Smooth muscle cell (in vitro differentiated cells): ENCODE data around the gene IGFBP4. TPM values are rescaled to one million over a fixed set of nuclear protein-coding genes. Genes with fewer than 3 reads are reported as not detected.

Experiments used
- DNase-seq: peaks from one replicate; lab custom pipeline; 2025; ENCODE audit not compliant: unreplicated experiment; lab: John Stamatoyannopoulos, UW
- H2AFZ ChIP-seq: fragments of 200-600 bp; sonication (generic); 2 replicates; pipeline ENCODE4 v1.6.0; 2016; ENCODE audit warnings: antibody characterized with exemption, low read depth, mild to moderate bottlenecking
- H3F3A ChIP-seq: fragments of 200-600 bp; sonication (generic); 2 replicates; pipeline ENCODE4 v1.6.0; 2017; ENCODE audit warnings: antibody characterized with exemption, low read depth
- H3K27ac ChIP-seq: fragments of 200-600 bp; sonication (generic); 2 replicates; pipeline ENCODE4 v1.5.1; 2016; ENCODE audit warnings: low read depth, mild to moderate bottlenecking
- H3K27me3 ChIP-seq: fragments of 200-600 bp; sonication (generic); 2 replicates; pipeline ENCODE4 v1.6.1; 2016; ENCODE audit warnings: low read depth, mild to moderate bottlenecking
- H3K36me3 ChIP-seq: fragments of 200-600 bp; sonication (generic); 2 replicates; pipeline ENCODE4 v1.5.1; 2016; ENCODE audit warnings: low read depth
- H3K4me1 ChIP-seq: fragments of 200-600 bp; sonication (generic); 2 replicates; pipeline ENCODE4 v1.5.1; 2016; ENCODE audit warnings: low read depth
- H3K4me2 ChIP-seq: fragments of 200-600 bp; sonication (generic); 2 replicates; pipeline ENCODE4 v1.6.0; 2016; ENCODE audit warnings: mild to moderate bottlenecking
- H3K4me3 ChIP-seq: fragments of 200-600 bp; sonication (generic); 2 replicates; pipeline ENCODE4 v1.5.1; 2016; ENCODE audit warnings: mild to moderate bottlenecking
- H3K79me2 ChIP-seq: fragments of 200-600 bp; sonication (generic); 2 replicates; pipeline ENCODE4 v1.6.0; 2016; ENCODE audit warnings: low read depth, mild to moderate bottlenecking
- H3K9ac ChIP-seq: fragments of 200-600 bp; sonication (generic); 2 replicates; pipeline ENCODE4 v1.6.0; 2016; ENCODE audit warnings: low read depth
- H3K9me3 ChIP-seq: fragments of 200-600 bp; sonication (generic); replicated peaks from 2 replicates; pipeline ENCODE4 v1.5.1; 2016; ENCODE audit warnings: low read depth
- H4K20me1 ChIP-seq: fragments of 200-600 bp; sonication (generic); 2 replicates; pipeline ENCODE4 v1.6.0; 2016; ENCODE audit warnings: low read depth
- WGBS: methylation state at CpG from one replicate; pipeline ENCODE4 v1.1.7; 2016; ENCODE audit warnings: low lambda C conversion rate; 5-methylcytosine and 5-hydroxymethylcytosine counted together
- polyA plus RNA-seq: library from polyadenylated mRNA; unstranded; fragments of >200 nt; fragmentation: Nextera tagmentation; extraction: Ambion mirVana; gene quantifications from 2 replicates; pipeline ENCODE4 v1.2.1, GENCODE V29; 2016
- total RNA-seq: library from RNA; depleted of rRNA; stranded (reverse); fragments of >200 nt; gene quantifications from 2 replicates; pipeline ENCODE4 v1.2.3, GENCODE V29; 2014
- TF ChIP-seq, protein P1 (sequence below): fragments of 200-600 bp; sonication (generic); IDR thresholded peaks from 2 replicates; pipeline ENCODE4 v1.5.1; 2017; ENCODE audit warnings: borderline replicate concordance, mild to moderate bottlenecking, antibody characterized with exemption; ENCODE audit not compliant: insufficient read depth, poor library complexity, severe bottlenecking

IGFBP4 gene
- total and polyA plus RNA-seq, 2 experiments from 2014 or later, result 91.0 to 305 TPM

DNA sequence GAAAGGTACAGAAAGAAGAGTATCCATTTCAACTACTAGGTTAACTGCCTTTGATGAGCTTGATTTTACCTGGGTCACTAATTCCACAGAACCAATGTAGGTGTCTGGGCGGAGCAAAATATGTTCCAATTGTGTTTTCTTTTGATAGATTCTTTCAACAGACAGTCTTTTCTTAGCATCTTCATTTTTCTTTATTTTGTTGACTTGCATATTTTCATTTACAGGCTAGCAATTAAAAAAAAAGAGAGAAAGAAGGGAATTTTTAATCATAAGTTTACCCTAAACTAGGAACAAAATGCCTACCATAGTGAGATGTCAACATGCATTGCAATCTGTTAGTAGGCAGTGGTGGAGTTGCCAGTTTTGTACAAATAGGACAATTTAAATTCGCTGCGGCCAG is 26.6 kb upstream of the IGFBP4 start:
- WGBS, result 34% methylated on average over 3 of the region's 3 CpGs
- H3K27ac ChIP-seq, result no peak overlapping the region
- peak overlapping the region; percentile 67 for H3K4me3 ChIP-seq

GRCh38 chr17:40417258-40417608 is 26.0 kb upstream of the IGFBP4 start:
- Histone ChIP-seq H3K27ac (no peak overlapping the region), H3K4me2 (peak overlapping the region; percentile 92), H2AFZ (peak overlapping the region; percentile 79), H3K79me2 (peaks cover 23% of the 10 kb centered on the region), H3K9ac (peak overlapping the region; percentile 59), H3K9me3 (no peaks in the 10 kb centered on the region), H3K36me3 (no peaks in the 10 kb centered on the region), H3F3A (no peaks in the 10 kb centered on the region), H4K20me1 (no peaks in the 10 kb centered on the region), H3K4me3 (peak overlapping the region; percentile 67), H3K27me3 (no peaks in the 10 kb centered on the region), H3K4me1 (peaks cover 10% of the 10 kb centered on the region)
- under 1% methylated on average over 21 of the region's 21 CpGs for WGBS
- TF ChIP-seq, protein P1, sequence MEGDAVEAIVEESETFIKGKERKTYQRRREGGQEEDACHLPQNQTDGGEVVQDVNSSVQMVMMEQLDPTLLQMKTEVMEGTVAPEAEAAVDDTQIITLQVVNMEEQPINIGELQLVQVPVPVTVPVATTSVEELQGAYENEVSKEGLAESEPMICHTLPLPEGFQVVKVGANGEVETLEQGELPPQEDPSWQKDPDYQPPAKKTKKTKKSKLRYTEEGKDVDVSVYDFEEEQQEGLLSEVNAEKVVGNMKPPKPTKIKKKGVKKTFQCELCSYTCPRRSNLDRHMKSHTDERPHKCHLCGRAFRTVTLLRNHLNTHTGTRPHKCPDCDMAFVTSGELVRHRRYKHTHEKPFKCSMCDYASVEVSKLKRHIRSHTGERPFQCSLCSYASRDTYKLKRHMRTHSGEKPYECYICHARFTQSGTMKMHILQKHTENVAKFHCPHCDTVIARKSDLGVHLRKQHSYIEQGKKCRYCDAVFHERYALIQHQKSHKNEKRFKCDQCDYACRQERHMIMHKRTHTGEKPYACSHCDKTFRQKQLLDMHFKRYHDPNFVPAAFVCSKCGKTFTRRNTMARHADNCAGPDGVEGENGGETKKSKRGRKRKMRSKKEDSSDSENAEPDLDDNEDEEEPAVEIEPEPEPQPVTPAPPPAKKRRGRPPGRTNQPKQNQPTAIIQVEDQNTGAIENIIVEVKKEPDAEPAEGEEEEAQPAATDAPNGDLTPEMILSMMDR, result no peak
- DNase-seq, result no peak

More for the DNA sequence above, 26.6 kb upstream of the IGFBP4 start:
- peak overlapping the region; percentile 79 for H2AFZ ChIP-seq
- no peaks in the 10 kb centered on the region for H3F3A ChIP-seq
- no peaks in the 10 kb centered on the region for H3K27me3 ChIP-seq
- no peaks in the 10 kb centered on the region for H3K36me3 ChIP-seq
- peak overlapping the region; percentile 59 for H3K9ac ChIP-seq
- no peaks in the 10 kb centered on the region for H4K20me1 ChIP-seq
- DNase-seq, result no peak
- TF ChIP-seq, protein P1, result no peak
- peaks cover 23% of the 10 kb centered on the region for H3K79me2 ChIP-seq
- H3K9me3 ChIP-seq, result no peaks in the 10 kb centered on the region
- H3K4me2 ChIP-seq, result peak overlapping the region; percentile 92
- peaks cover 10% of the 10 kb centered on the region for H3K4me1 ChIP-seq

GRCh38 chr17:40417609-40418427 is 25.4 kb upstream of the IGFBP4 start, which contains the start of gene TOP2A:
TSS of gene TOP2A (minus strand) at chr17:40417896. CDS start at chr17:40417791, 105 bp downstream.
- no peaks in the 10 kb centered on the region for H3K9me3 ChIP-seq
- no peaks in the 10 kb centered on the region for H3K36me3 ChIP-seq
- H3K4me3 ChIP-seq, result peak within 1 kb of the TSS; percentile 67
- H3F3A ChIP-seq, result no peaks in the 10 kb centered on the region
- peak within 1 kb of the TSS; percentile 94 for H2AFZ ChIP-seq
- no peaks in the 10 kb centered on the region for H4K20me1 ChIP-seq
- H3K27ac ChIP-seq, result peak within 1 kb of the TSS; percentile 18
- H3K27me3 ChIP-seq, result no peaks in the 10 kb centered on the region
- peak; percentile 85 for DNase-seq
- TF ChIP-seq, protein P1, result no peak
- peak within 1 kb of the TSS; percentile 59 for H3K9ac ChIP-seq
- WGBS, result 1% methylated on average over 49 of the region's 49 CpGs
- H3K79me2 ChIP-seq, result peaks cover 23% of the 10 kb centered on the region
- H3K4me2 ChIP-seq, result peak within 1 kb of the TSS; percentile 92
- H3K4me1 ChIP-seq, result peaks cover 10% of the 10 kb centered on the region

DNA sequence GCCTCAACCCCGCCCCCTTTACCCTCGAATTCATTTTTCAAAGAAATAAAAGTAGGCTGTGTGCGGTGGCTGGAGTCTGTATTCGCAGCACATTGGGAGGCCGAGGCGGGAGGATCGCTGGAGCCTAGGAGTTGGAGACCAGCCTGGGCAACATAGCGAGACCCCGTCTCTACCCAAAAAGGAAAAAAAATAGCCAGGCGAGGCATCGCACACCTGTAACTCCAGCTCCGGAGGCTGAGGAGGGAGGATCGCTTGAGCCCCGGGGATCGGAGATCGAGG is 24.9 kb upstream of the IGFBP4 start:
- peak overlapping the region; percentile 18 for H3K27ac ChIP-seq
- H3K4me2 ChIP-seq, result peak overlapping the region; percentile 87
- peak overlapping the region; percentile 67 for H3K4me3 ChIP-seq
- peaks cover 23% of the 10 kb centered on the region for H3K79me2 ChIP-seq
- TF ChIP-seq, protein P1, result no peak
- peak overlapping the region; percentile 94 for H2AFZ ChIP-seq
- no peak overlapping the region for H3K9ac ChIP-seq
- H4K20me1 ChIP-seq, result no peaks in the 10 kb centered on the region
- H3K9me3 ChIP-seq, result no peaks in the 10 kb centered on the region
- H3K36me3 ChIP-seq, result no peaks in the 10 kb centered on the region
- no peaks in the 10 kb centered on the region for H3K27me3 ChIP-seq
- DNase-seq, result no peak
- no peaks in the 10 kb centered on the region for H3F3A ChIP-seq
- H3K4me1 ChIP-seq, result peaks cover 10% of the 10 kb centered on the region
- 80% methylated on average over 16 of the region's 16 CpGs for WGBS
